ENCODE results near the gene TBC1D19.

DNA sequence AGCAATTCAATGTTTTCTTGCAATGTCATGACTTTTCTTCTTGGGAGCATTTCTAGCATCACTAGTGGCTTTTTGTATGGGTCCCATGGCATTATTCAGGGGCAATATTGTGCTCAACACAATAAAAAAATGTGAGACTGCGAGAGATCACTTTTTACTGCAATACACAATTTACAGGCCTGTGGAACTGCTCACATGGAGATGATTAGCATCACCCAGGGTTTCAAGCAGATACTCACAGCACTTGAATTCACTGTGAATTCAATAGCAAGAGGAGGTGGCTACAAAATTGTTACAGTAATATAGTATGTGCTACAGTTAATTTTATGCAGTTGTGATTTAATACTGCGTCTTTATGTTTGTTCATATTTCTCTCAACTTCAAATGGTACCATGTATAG is 50.4 kb downstream of the TBC1D19 start:
- no peak for TF ChIP-seq TAF1 (IDR thresholded peaks at IDR 0.05; ENCODE audit: borderline replicate concordance, insufficient read depth, low read length)
- TF ChIP-seq POLR2AphosphoS5 (IDR thresholded peaks at IDR 0.05; ENCODE audit: low read depth, low read length): no peak
- TF ChIP-seq, protein P1, sequence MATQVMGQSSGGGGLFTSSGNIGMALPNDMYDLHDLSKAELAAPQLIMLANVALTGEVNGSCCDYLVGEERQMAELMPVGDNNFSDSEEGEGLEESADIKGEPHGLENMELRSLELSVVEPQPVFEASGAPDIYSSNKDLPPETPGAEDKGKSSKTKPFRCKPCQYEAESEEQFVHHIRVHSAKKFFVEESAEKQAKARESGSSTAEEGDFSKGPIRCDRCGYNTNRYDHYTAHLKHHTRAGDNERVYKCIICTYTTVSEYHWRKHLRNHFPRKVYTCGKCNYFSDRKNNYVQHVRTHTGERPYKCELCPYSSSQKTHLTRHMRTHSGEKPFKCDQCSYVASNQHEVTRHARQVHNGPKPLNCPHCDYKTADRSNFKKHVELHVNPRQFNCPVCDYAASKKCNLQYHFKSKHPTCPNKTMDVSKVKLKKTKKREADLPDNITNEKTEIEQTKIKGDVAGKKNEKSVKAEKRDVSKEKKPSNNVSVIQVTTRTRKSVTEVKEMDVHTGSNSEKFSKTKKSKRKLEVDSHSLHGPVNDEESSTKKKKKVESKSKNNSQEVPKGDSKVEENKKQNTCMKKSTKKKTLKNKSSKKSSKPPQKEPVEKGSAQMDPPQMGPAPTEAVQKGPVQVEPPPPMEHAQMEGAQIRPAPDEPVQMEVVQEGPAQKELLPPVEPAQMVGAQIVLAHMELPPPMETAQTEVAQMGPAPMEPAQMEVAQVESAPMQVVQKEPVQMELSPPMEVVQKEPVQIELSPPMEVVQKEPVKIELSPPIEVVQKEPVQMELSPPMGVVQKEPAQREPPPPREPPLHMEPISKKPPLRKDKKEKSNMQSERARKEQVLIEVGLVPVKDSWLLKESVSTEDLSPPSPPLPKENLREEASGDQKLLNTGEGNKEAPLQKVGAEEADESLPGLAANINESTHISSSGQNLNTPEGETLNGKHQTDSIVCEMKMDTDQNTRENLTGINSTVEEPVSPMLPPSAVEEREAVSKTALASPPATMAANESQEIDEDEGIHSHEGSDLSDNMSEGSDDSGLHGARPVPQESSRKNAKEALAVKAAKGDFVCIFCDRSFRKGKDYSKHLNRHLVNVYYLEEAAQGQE (IDR thresholded peaks at IDR 0.05; ENCODE audit: insufficient read depth in 1 of 2, low read depth in 2 of 2, low read length in 2 of 2): no peak
- TF ChIP-seq SIN3A (IDR thresholded peaks at IDR 0.05; ENCODE audit: borderline replicate concordance, insufficient read depth, low read length): no peak
- TF ChIP-seq FOXP2 (optimal IDR thresholded peaks at IDR 0.05; ENCODE audit: borderline replicate concordance, extremely low read depth, extremely low read length, insufficient read depth): no peak

Measured in PFSK-1 (cell line).